Measurements from ENCODE around the gene SLC34A2.

The SLC34A2 gene

DNA sequence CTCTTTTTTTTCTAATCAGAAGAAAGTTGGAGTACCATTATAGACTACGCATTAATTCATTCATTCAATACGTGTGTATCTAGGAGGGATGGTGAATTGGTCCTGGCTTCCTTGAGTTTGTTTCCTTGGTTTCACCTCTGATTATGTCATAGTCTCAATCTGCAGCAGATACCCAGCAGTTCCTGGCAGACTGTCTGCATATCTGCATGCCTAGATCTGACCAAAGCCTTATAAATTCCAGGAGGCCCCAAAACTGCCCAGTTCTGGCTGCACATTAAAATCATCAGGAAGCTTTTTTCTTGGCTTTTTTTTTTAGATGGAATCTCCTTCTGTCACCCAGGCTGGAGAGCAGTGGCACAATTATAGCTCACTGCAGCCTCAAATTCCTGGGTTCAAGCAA, 27.2 kb upstream of the SLC34A2 start:
- TF ChIP-seq, protein P1, sequence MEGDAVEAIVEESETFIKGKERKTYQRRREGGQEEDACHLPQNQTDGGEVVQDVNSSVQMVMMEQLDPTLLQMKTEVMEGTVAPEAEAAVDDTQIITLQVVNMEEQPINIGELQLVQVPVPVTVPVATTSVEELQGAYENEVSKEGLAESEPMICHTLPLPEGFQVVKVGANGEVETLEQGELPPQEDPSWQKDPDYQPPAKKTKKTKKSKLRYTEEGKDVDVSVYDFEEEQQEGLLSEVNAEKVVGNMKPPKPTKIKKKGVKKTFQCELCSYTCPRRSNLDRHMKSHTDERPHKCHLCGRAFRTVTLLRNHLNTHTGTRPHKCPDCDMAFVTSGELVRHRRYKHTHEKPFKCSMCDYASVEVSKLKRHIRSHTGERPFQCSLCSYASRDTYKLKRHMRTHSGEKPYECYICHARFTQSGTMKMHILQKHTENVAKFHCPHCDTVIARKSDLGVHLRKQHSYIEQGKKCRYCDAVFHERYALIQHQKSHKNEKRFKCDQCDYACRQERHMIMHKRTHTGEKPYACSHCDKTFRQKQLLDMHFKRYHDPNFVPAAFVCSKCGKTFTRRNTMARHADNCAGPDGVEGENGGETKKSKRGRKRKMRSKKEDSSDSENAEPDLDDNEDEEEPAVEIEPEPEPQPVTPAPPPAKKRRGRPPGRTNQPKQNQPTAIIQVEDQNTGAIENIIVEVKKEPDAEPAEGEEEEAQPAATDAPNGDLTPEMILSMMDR (IDR thresholded peaks at IDR 0.05; ENCODE audit: low read depth, low read length): no peak
- H3K4me3 ChIP-seq (replicated peaks in 1 of 2; ENCODE audit: low read depth in 2 of 2, low read length in 2 of 2): no peak overlapping the region
- DNase-seq (ENCODE audit: low read depth in 2 of 2): no peak

DNA sequence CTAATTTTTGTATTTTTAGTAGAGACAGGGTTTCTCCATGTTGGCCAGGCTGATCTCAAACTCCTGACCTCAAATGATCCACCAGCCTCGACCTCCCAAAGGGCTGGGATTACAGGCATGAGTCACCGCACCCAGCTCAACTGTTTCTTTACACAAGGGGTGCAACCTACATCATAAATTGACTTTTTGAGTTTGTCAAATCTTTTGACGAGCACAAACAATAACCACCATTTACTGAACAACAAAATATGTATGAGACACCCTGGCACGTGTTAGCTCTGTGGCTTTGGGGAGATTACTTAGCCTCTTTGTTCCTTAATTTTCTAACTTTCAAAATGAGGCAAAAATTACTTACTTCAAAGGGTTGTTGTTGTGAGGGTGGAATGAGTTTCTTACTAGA, 23.5 kb upstream of the SLC34A2 start:
- TF ChIP-seq, protein P1 (IDR thresholded peaks at IDR 0.05; ENCODE audit: low read depth, low read length): no peak
- DNase-seq (ENCODE audit: low read depth in 2 of 2): no peak
- no peak overlapping the region for H3K4me3 ChIP-seq (replicated peaks in 1 of 2; ENCODE audit: low read depth in 2 of 2, low read length in 2 of 2)

DNA sequence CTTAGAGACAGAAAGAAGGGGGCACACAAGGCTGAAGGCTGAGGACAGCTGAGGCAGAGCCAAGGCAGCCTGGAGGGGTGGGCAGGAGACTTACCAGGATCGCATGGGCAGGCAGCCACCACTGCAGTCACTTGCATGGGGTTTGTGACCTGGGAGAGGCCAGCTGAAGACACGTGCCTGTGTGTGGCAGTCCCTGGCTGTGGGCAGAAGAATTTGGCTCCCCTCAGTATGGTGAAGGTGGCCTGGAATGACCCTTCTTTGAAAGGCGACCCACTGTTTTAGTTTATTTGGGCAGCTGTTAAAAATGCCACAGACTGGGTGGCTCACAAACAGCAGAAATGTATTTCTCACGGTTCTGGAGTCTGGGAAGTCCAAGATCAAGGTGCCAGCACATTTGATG, 22.1 kb upstream of the SLC34A2 start:
- TF ChIP-seq, protein P1 (IDR thresholded peaks at IDR 0.05; ENCODE audit: low read depth, low read length): no peak
- DNase-seq (ENCODE audit: low read depth in 2 of 2): no peak
- H3K4me3 ChIP-seq (replicated peaks in 1 of 2; ENCODE audit: low read depth in 2 of 2, low read length in 2 of 2): no peak overlapping the region

DNA sequence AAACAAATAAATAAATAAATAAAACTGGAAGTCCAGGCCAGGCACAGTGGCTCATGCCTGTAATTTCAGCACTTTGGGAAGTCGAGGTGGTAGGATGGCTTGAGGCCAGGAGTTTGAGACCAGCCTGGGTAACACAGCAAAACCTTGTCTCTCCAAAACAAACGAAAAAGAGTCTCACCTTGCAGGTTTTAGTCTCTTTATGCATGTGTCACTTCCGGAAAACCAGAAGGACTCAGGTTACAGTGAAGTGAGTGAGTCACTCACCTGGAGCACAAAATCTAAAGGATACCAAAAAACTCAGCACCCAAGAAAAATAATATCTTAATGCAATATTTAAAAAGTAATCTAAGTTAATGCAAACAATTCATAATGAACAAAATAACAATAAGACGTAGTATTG, 20.1 kb upstream of the SLC34A2 start:
- TF ChIP-seq, protein P1 (IDR thresholded peaks at IDR 0.05; ENCODE audit: low read depth, low read length): no peak
- DNase-seq (ENCODE audit: low read depth in 2 of 2): no peak
- no peak overlapping the region for H3K4me3 ChIP-seq (replicated peaks in 1 of 2; ENCODE audit: low read depth in 2 of 2, low read length in 2 of 2)

DNA sequence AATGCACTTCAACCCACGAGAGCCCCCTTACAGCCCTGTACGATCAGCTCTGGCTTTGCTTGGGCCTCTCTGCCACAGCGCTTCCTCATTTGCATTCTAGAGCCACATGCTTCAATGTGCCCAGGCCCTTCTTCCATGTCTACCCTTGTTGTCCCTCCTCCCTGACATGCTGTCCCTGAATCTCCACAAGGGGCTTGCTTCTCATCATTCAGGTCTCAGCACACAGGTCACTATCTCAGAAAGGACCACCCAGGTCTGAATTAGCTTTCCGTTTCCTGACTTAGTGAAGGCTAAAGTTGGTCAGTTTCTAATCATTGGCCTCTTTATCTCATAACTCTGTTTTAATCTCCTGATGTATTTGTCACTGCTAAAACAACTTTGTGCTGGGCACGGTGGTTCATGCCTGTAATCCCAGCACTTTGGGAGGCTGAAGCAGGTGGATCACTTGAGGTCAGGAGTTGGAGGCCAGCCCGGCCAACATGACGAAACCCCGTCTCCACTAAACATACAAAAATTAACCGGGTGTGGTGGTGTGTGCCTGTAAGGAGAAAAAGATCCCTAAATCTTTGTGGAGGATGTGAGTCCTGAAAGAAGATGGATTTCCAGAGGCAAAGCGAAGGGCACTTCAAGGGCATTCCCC, 17.9 kb upstream of the SLC34A2 start:
- TF ChIP-seq, protein P1 (IDR thresholded peaks at IDR 0.05; ENCODE audit: low read depth, low read length): no peak
- no peak for DNase-seq (ENCODE audit: low read depth in 2 of 2)
- no peak overlapping the region for H3K4me3 ChIP-seq (replicated peaks in 1 of 2; ENCODE audit: low read depth in 2 of 2, low read length in 2 of 2)

DNA sequence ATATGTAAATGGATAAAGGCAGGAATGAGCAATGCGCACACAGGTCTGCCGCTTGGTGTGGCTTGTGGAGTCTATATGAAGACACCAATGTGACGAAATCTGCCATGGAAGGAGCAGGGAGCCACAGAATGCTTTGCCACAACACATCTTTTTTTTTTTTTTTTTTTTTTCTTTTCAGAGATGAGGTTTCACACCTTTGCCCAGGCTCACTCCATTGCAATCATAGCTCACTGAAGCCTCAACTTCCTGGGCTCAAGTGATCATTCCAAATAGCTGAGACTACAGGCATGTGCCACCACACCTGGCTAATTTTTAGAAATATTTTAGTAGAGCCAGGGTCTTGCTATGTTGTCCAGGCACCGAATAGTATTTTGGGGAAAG, 17.4 kb upstream of the SLC34A2 start:
- TF ChIP-seq, protein P1 (IDR thresholded peaks at IDR 0.05; ENCODE audit: low read depth, low read length): no peak
- no peak overlapping the region for H3K4me3 ChIP-seq (replicated peaks in 1 of 2; ENCODE audit: low read depth in 2 of 2, low read length in 2 of 2)
- DNase-seq (ENCODE audit: low read depth in 2 of 2): no peak

DNA sequence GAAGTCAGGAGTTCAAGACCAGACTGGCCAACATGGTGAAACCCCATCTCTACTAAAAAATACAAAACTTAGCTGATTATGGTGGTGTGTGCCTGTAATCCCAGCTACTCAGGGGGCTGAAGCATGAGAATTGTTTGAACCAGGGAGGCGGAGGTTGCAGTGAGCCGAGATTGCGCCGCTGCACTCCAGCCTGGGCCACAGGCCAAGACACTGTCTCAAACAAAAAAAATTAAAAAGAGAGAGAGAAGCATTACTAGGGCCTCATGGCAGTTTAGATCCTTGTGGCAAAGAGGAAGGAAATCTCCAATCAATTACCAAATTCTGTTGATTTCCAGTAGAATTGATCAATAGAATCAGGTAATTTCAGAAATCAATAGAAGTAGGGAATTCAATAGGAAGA, 16.8 kb upstream of the SLC34A2 start:
- DNase-seq (ENCODE audit: low read depth in 2 of 2): peak in 1 of 2 donors; percentile 13
- TF ChIP-seq, protein P1 (IDR thresholded peaks at IDR 0.05; ENCODE audit: low read depth, low read length): no peak

More for the DNA sequence above, 16.8 kb upstream of the SLC34A2 start:
- no peak overlapping the region for H3K4me3 ChIP-seq (replicated peaks in 1 of 2; ENCODE audit: low read depth in 2 of 2, low read length in 2 of 2)
